Loucy (cell line): ENCODE results near the gene XCL1.

ENCODE experiments used
- H2AFZ ChIP-seq: fragments of 200-600 bp; sonication (generic); 2 replicates; pipeline ENCODE4 v1.6.0; 2016; ENCODE audit warnings: antibody characterized with exemption, mild to moderate bottlenecking, low read length, moderate library complexity
- H3F3A ChIP-seq: fragments of 200-600 bp; 2 replicates; pipeline ENCODE4 v1.6.0; 2016; ENCODE audit warnings: antibody characterized with exemption, low read depth, mild to moderate bottlenecking
- H3K27me3 ChIP-seq: fragments of 200-600 bp; sonication (generic); 2 replicates; pipeline ENCODE4 v1.6.1; 2014; ENCODE audit warnings: low read length, mild to moderate bottlenecking; ENCODE audit not compliant: insufficient read depth, poor library complexity, severe bottlenecking
- H3K36me3 ChIP-seq: fragments of 200-600 bp; sonication (generic); 2 replicates; pipeline ENCODE4 v1.6.1; 2016; ENCODE audit warnings: low read length; ENCODE audit not compliant: insufficient read depth
- H3K4me1 ChIP-seq: fragments of 200-600 bp; sonication (generic); 2 replicates; pipeline ENCODE4 v1.5.1; 2014; ENCODE audit warnings: low read length, mild to moderate bottlenecking; ENCODE audit not compliant: insufficient read depth, poor library complexity, severe bottlenecking
- H3K4me2 ChIP-seq: fragments of 200-600 bp; sonication (generic); 2 replicates; pipeline ENCODE4 v1.6.0; 2014; ENCODE audit warnings: antibody characterized with exemption, low read length, low read depth, mild to moderate bottlenecking; ENCODE audit not compliant: poor library complexity, severe bottlenecking
- H3K4me3 ChIP-seq: fragments of 200-600 bp; sonication (generic); 2 replicates; pipeline ENCODE4 v1.5.1; 2014; ENCODE audit warnings: low read length, mild to moderate bottlenecking, mixed read lengths; ENCODE audit not compliant: poor library complexity, severe bottlenecking
- H3K79me2 ChIP-seq: fragments of 200-600 bp; sonication (generic); 2 replicates; pipeline ENCODE4 v1.6.1; 2014; ENCODE audit warnings: low read length; ENCODE audit not compliant: insufficient read depth
- H3K9ac ChIP-seq: fragments of 200-600 bp; sonication (generic); 2 replicates; pipeline ENCODE4 v1.6.0; 2014; ENCODE audit warnings: mild to moderate bottlenecking, low read depth, low read length, moderate library complexity; ENCODE audit not compliant: poor library complexity, severe bottlenecking
- H3K9me2 ChIP-seq: fragments of 200-600 bp; sonication (generic); replicated peaks from 2 replicates; pipeline ENCODE4 v1.6.1; 2016; ENCODE audit warnings: low read depth, low read length, mixed read lengths
- H3K9me3 ChIP-seq: fragments of 200-600 bp; sonication (generic); 2 replicates; pipeline ENCODE4 v1.6.1; 2014; ENCODE audit warnings: mild to moderate bottlenecking, antibody characterized with exemption, low read length, low read depth; ENCODE audit not compliant: insufficient read depth
- H4K20me1 ChIP-seq: fragments of 200-600 bp; sonication (generic); 2 replicates; pipeline ENCODE4 v1.6.0; 2014; ENCODE audit warnings: antibody characterized with exemption, low read length, mild to moderate bottlenecking; ENCODE audit not compliant: insufficient read depth, poor library complexity, severe bottlenecking
- EZH2phosphoT487 ChIP-seq: fragments of 200-600 bp; IDR thresholded peaks from 2 replicates; pipeline ENCODE4 v1.6.1; 2018; ENCODE audit warnings: antibody characterized with exemption, mild to moderate bottlenecking, moderate library complexity, borderline replicate concordance
- TF ChIP-seq, protein P1 (sequence below): fragments of 200-600 bp; sonication (generic); conservative IDR thresholded peaks from 2 replicates; pipeline ENCODE4 v1.5.1; 2014; ENCODE audit warnings: mild to moderate bottlenecking, antibody characterized with exemption, low read length

Gene XCL1

GRCh38 chr1:168581817-168582572 lies 5.6 kb downstream of the XCL1 start:
- Histone ChIP-seq H3K9ac (no peak overlapping the region), H3K4me1 (peaks cover 8% of the 10 kb centered on the region), H3F3A (no peaks in the 10 kb centered on the region), H3K9me2 (no peaks in the 10 kb centered on the region), H3K36me3 (no peaks in the 10 kb centered on the region), H3K79me2 (no peaks in the 10 kb centered on the region), H3K4me2 (no peak overlapping the region), H2AFZ (no peak overlapping the region), H3K27me3 (no peaks in the 10 kb centered on the region), H3K9me3 (no peaks in the 10 kb centered on the region), H3K4me3 (no peak overlapping the region), H4K20me1 (no peaks in the 10 kb centered on the region)
- TF ChIP-seq EZH2phosphoT487 = no peak
- TF ChIP-seq, protein P1, sequence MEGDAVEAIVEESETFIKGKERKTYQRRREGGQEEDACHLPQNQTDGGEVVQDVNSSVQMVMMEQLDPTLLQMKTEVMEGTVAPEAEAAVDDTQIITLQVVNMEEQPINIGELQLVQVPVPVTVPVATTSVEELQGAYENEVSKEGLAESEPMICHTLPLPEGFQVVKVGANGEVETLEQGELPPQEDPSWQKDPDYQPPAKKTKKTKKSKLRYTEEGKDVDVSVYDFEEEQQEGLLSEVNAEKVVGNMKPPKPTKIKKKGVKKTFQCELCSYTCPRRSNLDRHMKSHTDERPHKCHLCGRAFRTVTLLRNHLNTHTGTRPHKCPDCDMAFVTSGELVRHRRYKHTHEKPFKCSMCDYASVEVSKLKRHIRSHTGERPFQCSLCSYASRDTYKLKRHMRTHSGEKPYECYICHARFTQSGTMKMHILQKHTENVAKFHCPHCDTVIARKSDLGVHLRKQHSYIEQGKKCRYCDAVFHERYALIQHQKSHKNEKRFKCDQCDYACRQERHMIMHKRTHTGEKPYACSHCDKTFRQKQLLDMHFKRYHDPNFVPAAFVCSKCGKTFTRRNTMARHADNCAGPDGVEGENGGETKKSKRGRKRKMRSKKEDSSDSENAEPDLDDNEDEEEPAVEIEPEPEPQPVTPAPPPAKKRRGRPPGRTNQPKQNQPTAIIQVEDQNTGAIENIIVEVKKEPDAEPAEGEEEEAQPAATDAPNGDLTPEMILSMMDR = no peak

DNA sequence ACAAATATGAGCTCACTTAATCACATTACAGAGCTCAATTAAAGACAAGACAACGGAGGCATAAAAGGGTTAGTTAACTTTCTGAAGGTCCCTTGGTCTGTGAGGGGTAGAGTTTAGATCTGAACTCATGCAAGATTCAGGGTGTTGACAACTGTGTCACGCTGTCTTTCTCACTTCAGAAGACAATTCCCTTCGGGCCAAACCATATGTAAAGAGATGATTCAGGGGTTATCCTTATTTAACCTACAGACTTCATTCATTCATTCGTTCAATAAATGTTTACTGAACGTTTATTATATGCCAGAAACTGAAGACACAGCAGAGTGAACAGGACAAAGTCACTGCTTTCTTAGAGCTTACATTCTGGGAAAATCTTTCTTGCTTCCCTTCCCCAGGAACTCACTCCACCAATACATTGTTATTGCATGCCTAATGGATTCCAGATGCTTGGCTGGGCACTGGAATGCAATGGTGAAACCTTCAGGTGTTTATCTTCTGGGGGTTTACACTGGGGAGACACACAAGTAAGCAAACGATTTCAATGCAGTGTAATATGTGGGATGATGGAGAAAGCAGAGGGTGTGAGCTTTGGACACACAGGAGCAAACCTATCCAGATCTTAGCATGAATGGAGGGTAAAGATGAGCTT lies 6.4 kb downstream of the XCL1 start:
- Histone ChIP-seq H3F3A (no peaks in the 10 kb centered on the region), H3K27me3 (no peaks in the 10 kb centered on the region), H2AFZ (no peak overlapping the region), H4K20me1 (no peaks in the 10 kb centered on the region), H3K9ac (no peak overlapping the region), H3K4me1 (peaks cover 4% of the 10 kb centered on the region), H3K79me2 (no peaks in the 10 kb centered on the region), H3K4me2 (no peak overlapping the region), H3K9me3 (no peaks in the 10 kb centered on the region), H3K36me3 (no peaks in the 10 kb centered on the region), H3K4me3 (no peak overlapping the region), H3K9me2 (no peaks in the 10 kb centered on the region)
- TF ChIP-seq, protein P1 = no peak
- no peak for TF ChIP-seq EZH2phosphoT487

GRCh38 chr1:168583571-168583970 lies 7.2 kb downstream of the XCL1 start:
- Histone ChIP-seq H3K27me3 (no peaks in the 10 kb centered on the region), H2AFZ (no peak overlapping the region), H3K4me1 (no peaks in the 10 kb centered on the region), H3K9me3 (no peaks in the 10 kb centered on the region), H4K20me1 (no peaks in the 10 kb centered on the region), H3K4me2 (no peak overlapping the region), H3K79me2 (no peaks in the 10 kb centered on the region), H3K4me3 (no peak overlapping the region), H3K36me3 (no peaks in the 10 kb centered on the region), H3K9ac (no peak overlapping the region), H3F3A (no peaks in the 10 kb centered on the region), H3K9me2 (no peaks in the 10 kb centered on the region)
- no peak for TF ChIP-seq EZH2phosphoT487
- TF ChIP-seq, protein P1 = no peak
